C4-2B (cell line): ENCODE data around the gene CDK13.

ENCODE experiments used
- ZFX ChIP-seq: fragments of 450-650 bp; IDR thresholded peaks from 2 replicates; pipeline ENCODE4 v1.6.1; 2017
- TF ChIP-seq, protein P1 (sequence below): fragments of 450-650 bp; conservative IDR thresholded peaks from 2 replicates; pipeline ENCODE4 v1.5.1; 2017; ENCODE audit warnings: mild to moderate bottlenecking

DNA sequence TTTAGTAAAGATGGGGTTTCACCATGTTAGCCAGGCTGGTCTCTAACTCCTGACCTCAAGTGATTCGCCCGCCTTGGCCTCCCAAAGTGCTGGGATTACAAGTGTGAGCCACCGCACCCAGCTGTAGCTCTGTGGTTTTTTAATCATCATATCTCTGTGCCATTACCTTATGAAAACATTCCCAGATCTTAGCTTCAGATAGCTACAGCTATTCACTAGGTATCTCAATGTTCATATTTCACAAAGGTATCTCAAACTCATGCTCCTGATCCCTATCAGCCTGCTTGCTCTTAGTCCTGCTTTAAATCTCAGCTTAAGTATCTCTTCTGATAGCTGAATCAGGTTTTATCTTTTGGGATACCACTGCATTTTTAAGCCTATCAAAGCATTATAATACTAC, 74.8 kb downstream of the CDK13 start:
- TF ChIP-seq, protein P1, sequence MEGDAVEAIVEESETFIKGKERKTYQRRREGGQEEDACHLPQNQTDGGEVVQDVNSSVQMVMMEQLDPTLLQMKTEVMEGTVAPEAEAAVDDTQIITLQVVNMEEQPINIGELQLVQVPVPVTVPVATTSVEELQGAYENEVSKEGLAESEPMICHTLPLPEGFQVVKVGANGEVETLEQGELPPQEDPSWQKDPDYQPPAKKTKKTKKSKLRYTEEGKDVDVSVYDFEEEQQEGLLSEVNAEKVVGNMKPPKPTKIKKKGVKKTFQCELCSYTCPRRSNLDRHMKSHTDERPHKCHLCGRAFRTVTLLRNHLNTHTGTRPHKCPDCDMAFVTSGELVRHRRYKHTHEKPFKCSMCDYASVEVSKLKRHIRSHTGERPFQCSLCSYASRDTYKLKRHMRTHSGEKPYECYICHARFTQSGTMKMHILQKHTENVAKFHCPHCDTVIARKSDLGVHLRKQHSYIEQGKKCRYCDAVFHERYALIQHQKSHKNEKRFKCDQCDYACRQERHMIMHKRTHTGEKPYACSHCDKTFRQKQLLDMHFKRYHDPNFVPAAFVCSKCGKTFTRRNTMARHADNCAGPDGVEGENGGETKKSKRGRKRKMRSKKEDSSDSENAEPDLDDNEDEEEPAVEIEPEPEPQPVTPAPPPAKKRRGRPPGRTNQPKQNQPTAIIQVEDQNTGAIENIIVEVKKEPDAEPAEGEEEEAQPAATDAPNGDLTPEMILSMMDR: no peak
- TF ChIP-seq ZFX: no peak
